ENCODE data around the gene F13A1.

The F13A1 gene

GRCh38 chr6:6357530-6357929, 37.1 kb upstream of the F13A1 start:
- FAIRE-seq (no peak), DNase-seq (ENCODE audit: insufficient read length, low spot score) (no peak)
- TF ChIP-seq CTCF (IDR thresholded peaks at IDR 0.05; ENCODE audit: insufficient read depth, missing control alignments): no peak

- no peak for FAIRE-seq
- no peak for TF ChIP-seq CTCF (IDR thresholded peaks at IDR 0.05; ENCODE audit: insufficient read depth, missing control alignments)
Measured at GRCh38 chr6:6357032-6357431, 36.6 kb upstream of the F13A1 start.

GRCh38 chr6:6352772-6353171, 32.3 kb upstream of the F13A1 start:
- no peak for TF ChIP-seq CTCF (IDR thresholded peaks at IDR 0.05; ENCODE audit: insufficient read depth, missing control alignments)
- no peak for FAIRE-seq
- no peak for DNase-seq (ENCODE audit: insufficient read length, low spot score)

More at GRCh38 chr6:6357032-6357431, 36.6 kb upstream of the F13A1 start:
- no peak for DNase-seq (ENCODE audit: insufficient read length, low spot score)

GRCh38 chr6:6351511-6352025, 31.1 kb upstream of the F13A1 start:
- TF ChIP-seq CTCF (IDR thresholded peaks at IDR 0.05; ENCODE audit: insufficient read depth, missing control alignments): no peak
- no peak for FAIRE-seq
- DNase-seq (ENCODE audit: insufficient read length, low spot score): no peak

GRCh38 chr6:6350696-6351095, 30.2 kb upstream of the F13A1 start:
- no peak for FAIRE-seq
- no peak for TF ChIP-seq CTCF (IDR thresholded peaks at IDR 0.05; ENCODE audit: insufficient read depth, missing control alignments)
- no peak for DNase-seq (ENCODE audit: insufficient read length, low spot score)

- FAIRE-seq (no peak), DNase-seq (ENCODE audit: insufficient read length, low spot score) (no peak)
Measured at GRCh38 chr6:6348256-6348655, 27.8 kb upstream of the F13A1 start.

More at GRCh38 chr6:6348256-6348655, 27.8 kb upstream of the F13A1 start:
- TF ChIP-seq CTCF (IDR thresholded peaks at IDR 0.05; ENCODE audit: insufficient read depth, missing control alignments): no peak

Measured in D721Med (cell line).